GM19395 (cell line): ENCODE results near the gene CADPS.

Experiments
- ATAC-seq: cut with Tn5 transposase; IDR thresholded peaks from one replicate; pipeline ENCODE4 v1.9.1; 2021; ENCODE audit warnings: mild to moderate bottlenecking, moderate library complexity; ENCODE audit not compliant: unreplicated experiment

CADPS gene

GRCh38 chr3:62562596-62562995 is 312.6 kb downstream of the CADPS start:
- no peak for ATAC-seq

GRCh38 chr3:62562017-62562416 is 313.2 kb downstream of the CADPS start:
- no peak for ATAC-seq

- no peak for ATAC-seq
Measured at GRCh38 chr3:62559831-62560445, 315.3 kb downstream of the CADPS start.

GRCh38 chr3:62558549-62559112 is 316.6 kb downstream of the CADPS start:
- ATAC-seq: no peak

- ATAC-seq: no peak
Measured at GRCh38 chr3:62557983-62558382, 317.2 kb downstream of the CADPS start.

GRCh38 chr3:62557450-62557849 is 317.8 kb downstream of the CADPS start:
- ATAC-seq: no peak

GRCh38 chr3:62556121-62556815 is 318.9 kb downstream of the CADPS start:
- ATAC-seq: no peak

- ATAC-seq: no peak
Measured at GRCh38 chr3:62554264-62554799, 320.9 kb downstream of the CADPS start.

GRCh38 chr3:62553811-62554210 is 321.4 kb downstream of the CADPS start:
- no peak for ATAC-seq

GRCh38 chr3:62551556-62551955 is 323.7 kb downstream of the CADPS start:
- ATAC-seq: no peak

- no peak for ATAC-seq
Measured at GRCh38 chr3:62550439-62550838, 324.8 kb downstream of the CADPS start.

GRCh38 chr3:62548528-62549205 is 326.5 kb downstream of the CADPS start:
- ATAC-seq: no peak

GRCh38 chr3:62546266-62546665 is 328.9 kb downstream of the CADPS start:
- ATAC-seq: no peak

- no peak for ATAC-seq
Measured at GRCh38 chr3:62542185-62542584, 333.0 kb downstream of the CADPS start.

GRCh38 chr3:62539762-62540161 is 335.5 kb downstream of the CADPS start:
- ATAC-seq: no peak

GRCh38 chr3:62538691-62539356 is 336.4 kb downstream of the CADPS start:
- no peak for ATAC-seq

- ATAC-seq: no peak
Measured at GRCh38 chr3:62534326-62534725, 340.9 kb downstream of the CADPS start.

- no peak for ATAC-seq
Measured at GRCh38 chr3:62532796-62533195, 342.4 kb downstream of the CADPS start.

- no peak for ATAC-seq
Measured at GRCh38 chr3:62531981-62532380, 343.2 kb downstream of the CADPS start.

- no peak for ATAC-seq
Measured at GRCh38 chr3:62531493-62531892, 343.7 kb downstream of the CADPS start.

- ATAC-seq: no peak
Measured at GRCh38 chr3:62529230-62529629, 346.0 kb downstream of the CADPS start.
